Uterus (tissue), 2 donors: ENCODE results near the gene SMURF1.

Source experiments
- CTCF ChIP-seq, 4 experiments: fragments of 200-600 bp in 2 of 4; fragments of 450-650 bp in 2 of 4; sonication (generic) in 2 of 4; IDR thresholded peaks; one replicate each; pipeline ENCODE4 v1.5.1; 2016 to 2019; ENCODE audit warnings: antibody characterized with exemption in 4 of 4, mild to moderate bottlenecking in 2 of 4, moderate library complexity in 1 of 4
- POLR2A ChIP-seq, 2 donors: fragments of 450-650 bp; IDR thresholded peaks; one replicate each; pipeline ENCODE4 v1.6.1; 2016; ENCODE audit warnings: antibody characterized with exemption in 2 of 2, mild to moderate bottlenecking in 1 of 2, moderate library complexity in 1 of 2

- no peak for TF ChIP-seq CTCF (IDR thresholded peaks at IDR 0.05)
- no peak for TF ChIP-seq POLR2A (IDR thresholded peaks at IDR 0.05)
Measured at GRCh38 chr7:99171731-99172130, 27.8 kb upstream of the SMURF1 start.
